Upper lobe of left lung (tissue), 4 donors: ENCODE results near the gene RER1.

ENCODE experiments used
- CTCF ChIP-seq, 6 experiments: fragments of 450-650 bp in 4 of 6; fragments of 200-600 bp in 2 of 6; sonication (generic) in 2 of 6; IDR thresholded peaks; one replicate each; pipeline ENCODE4 v1.5.1; 2016 to 2019; ENCODE audit warnings: antibody characterized with exemption in 6 of 6
- EP300 ChIP-seq, 4 donors: sonication (generic); formaldehyde crosslinking; IDR thresholded peaks; one replicate each; pipeline ENCODE4 v1.5.1; 2017; ENCODE audit warnings: antibody characterized with exemption in 4 of 4, control low read depth in 2 of 4
- POLR2AphosphoS5 ChIP-seq, 2 donors: sonication (generic); formaldehyde crosslinking; IDR thresholded peaks; one replicate each; pipeline ENCODE4 v1.5.1; 2017; ENCODE audit warnings: antibody characterized with exemption in 2 of 2

- TF ChIP-seq CTCF (IDR thresholded peaks at IDR 0.05) = no peak
- TF ChIP-seq POLR2AphosphoS5 (IDR thresholded peaks at IDR 0.05) = no peak
- no peak for TF ChIP-seq EP300 (IDR thresholded peaks at IDR 0.05)
These were observed 36.3 kb downstream of the RER1 start for GRCh38 chr1:2427976-2428375.
